Choroid plexus epithelial cell (primary cell): ENCODE results near the gene GVQW3.
A peak's percentile ranks its signal among the peaks of the same experiment; 100 is the strongest.

Experiments used
- DNase-seq: peaks from one replicate; pipeline ENCODE4 v3.0.0-alpha.2; 2010; ENCODE audit warnings: low read depth
- H3K4me3 ChIP-seq: 2 replicates; pipeline ENCODE4 v1.5.1; 2011; ENCODE audit warnings: low read depth, mild to moderate bottlenecking, control low read depth, low read length, moderate library complexity
- TF ChIP-seq, protein P1 (sequence below): conservative IDR thresholded peaks from 2 replicates; pipeline ENCODE4 v1.5.1; 2011; ENCODE audit warnings: low read depth, mild to moderate bottlenecking, control low read depth, inconsistent platforms, low read length, moderate library complexity

GVQW3 gene

DNA sequence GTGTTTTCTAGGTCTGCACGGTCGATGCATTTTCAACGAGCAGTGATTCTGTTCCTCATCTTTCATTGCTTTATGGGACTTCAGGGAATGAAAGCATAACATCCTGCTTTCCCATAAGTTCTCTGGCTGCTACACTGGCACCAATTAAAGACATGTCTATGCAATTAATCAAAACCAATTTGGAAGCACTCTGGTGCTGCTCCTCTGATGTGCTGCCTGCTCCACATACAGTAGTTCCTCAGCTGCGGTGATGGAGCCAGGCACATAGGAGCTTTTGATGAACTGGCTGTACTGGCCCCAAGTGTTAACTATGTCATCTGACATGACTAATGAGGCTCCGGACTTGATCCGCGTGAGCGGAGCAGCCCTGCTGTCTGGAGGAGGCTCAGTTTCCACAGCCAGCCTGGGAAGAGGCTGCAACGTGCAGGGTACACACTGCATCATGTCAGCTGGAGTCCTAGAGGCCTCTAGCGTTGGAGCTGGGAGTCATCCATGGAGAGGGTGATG lies 29.8 kb downstream of the GVQW3 start:
- TF ChIP-seq, protein P1, sequence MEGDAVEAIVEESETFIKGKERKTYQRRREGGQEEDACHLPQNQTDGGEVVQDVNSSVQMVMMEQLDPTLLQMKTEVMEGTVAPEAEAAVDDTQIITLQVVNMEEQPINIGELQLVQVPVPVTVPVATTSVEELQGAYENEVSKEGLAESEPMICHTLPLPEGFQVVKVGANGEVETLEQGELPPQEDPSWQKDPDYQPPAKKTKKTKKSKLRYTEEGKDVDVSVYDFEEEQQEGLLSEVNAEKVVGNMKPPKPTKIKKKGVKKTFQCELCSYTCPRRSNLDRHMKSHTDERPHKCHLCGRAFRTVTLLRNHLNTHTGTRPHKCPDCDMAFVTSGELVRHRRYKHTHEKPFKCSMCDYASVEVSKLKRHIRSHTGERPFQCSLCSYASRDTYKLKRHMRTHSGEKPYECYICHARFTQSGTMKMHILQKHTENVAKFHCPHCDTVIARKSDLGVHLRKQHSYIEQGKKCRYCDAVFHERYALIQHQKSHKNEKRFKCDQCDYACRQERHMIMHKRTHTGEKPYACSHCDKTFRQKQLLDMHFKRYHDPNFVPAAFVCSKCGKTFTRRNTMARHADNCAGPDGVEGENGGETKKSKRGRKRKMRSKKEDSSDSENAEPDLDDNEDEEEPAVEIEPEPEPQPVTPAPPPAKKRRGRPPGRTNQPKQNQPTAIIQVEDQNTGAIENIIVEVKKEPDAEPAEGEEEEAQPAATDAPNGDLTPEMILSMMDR = no peak
- no peak for DNase-seq
- H3K4me3 ChIP-seq = no peak overlapping the region

- DNase-seq = no peak
- H3K4me3 ChIP-seq = no peak overlapping the region
- TF ChIP-seq, protein P1 = no peak
Observed at GRCh38 chr11:76415073-76415472, 34.0 kb downstream of the GVQW3 start.

GRCh38 chr11:76419896-76420295 lies 38.8 kb downstream of the GVQW3 start:
- TF ChIP-seq, protein P1 = peak; percentile 40
- H3K4me3 ChIP-seq = no peak overlapping the region
- DNase-seq = peak; percentile 4

GRCh38 chr11:76424379-76424778 lies 43.3 kb downstream of the GVQW3 start:
- DNase-seq = no peak
- no peak overlapping the region for H3K4me3 ChIP-seq
- TF ChIP-seq, protein P1 = no peak

- H3K4me3 ChIP-seq = no peak overlapping the region
- no peak for DNase-seq
- TF ChIP-seq, protein P1 = no peak
Observed at GRCh38 chr11:76424891-76425290, 43.8 kb downstream of the GVQW3 start.

DNA sequence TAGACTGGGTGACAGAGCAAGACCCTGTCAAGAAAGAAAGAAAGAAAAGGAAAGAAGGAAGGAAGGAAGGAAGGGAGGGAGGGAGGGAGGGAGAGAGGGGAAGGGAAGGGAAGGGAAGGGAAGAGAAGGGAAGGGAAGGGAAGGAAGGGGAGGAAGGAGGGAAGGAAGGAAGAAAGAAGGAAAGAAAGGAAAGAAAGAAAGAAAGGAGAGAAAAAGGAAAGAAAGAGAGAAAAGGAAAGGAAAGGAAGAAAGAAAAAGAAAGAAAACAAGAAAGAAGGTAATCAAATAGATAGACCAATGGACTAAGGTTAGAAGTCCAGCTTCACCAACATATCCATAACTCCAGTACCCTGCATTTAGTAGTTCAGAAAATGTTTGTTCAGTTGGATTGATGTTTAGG lies 45.5 kb downstream of the GVQW3 start:
- no peak for DNase-seq
- no peak overlapping the region for H3K4me3 ChIP-seq
- TF ChIP-seq, protein P1 = no peak

GRCh38 chr11:76436020-76436419 lies 54.9 kb downstream of the GVQW3 start:
- TF ChIP-seq, protein P1 = no peak
- no peak for DNase-seq
- H3K4me3 ChIP-seq = no peak overlapping the region
